Activated CD4-positive, alpha-beta memory T cell treated with anti-CD3 and anti-CD28 coated beads, Interleukin-2, amount 10 ng/mL, durations not matched to agents 7 days and 5 days (primary cell): ENCODE results near the gene NSUN6. TPM values are rescaled to one million over a fixed set of nuclear protein-coding genes. Genes with fewer than 3 reads are reported as not detected.

Source experiments
- CTCF ChIA-PET: fragments of 350-600 bp; sonication (Branson Sonifier 250); formaldehyde crosslinking; loops from one replicate; lab custom pipeline; 2021; ENCODE audit warnings: antibody characterized with exemption, inconsistent platforms; lab: Charles Lee
- POLR2A ChIA-PET: fragments of 350-600 bp; sonication (Branson Sonifier 250); formaldehyde crosslinking; loops from one replicate; lab custom pipeline; 2021; ENCODE audit warnings: antibody characterized with exemption; lab: Charles Lee
- DNase-seq: peaks from one replicate; pipeline ENCODE4 v3.0.0-alpha.2; 2020
- H3K27ac Mint-ChIP-seq: one replicate; pipeline ENCODE4 v1.8.0; 2021; ENCODE audit warnings: mild to moderate bottlenecking, mixed read lengths
- H3K27me3 Mint-ChIP-seq: one replicate; pipeline ENCODE4 v1.8.0; 2021; ENCODE audit warnings: mixed read lengths
- H3K36me3 Mint-ChIP-seq: one replicate; pipeline ENCODE4 v1.8.0; 2021; ENCODE audit warnings: low read depth, mixed read lengths
- H3K4me1 Mint-ChIP-seq: one replicate; pipeline ENCODE4 v1.8.0; 2021; ENCODE audit warnings: mixed read lengths
- H3K4me3 Mint-ChIP-seq: one replicate; pipeline ENCODE4 v1.8.0; 2021; ENCODE audit warnings: mild to moderate bottlenecking, mixed read lengths
- H3K9me3 Mint-ChIP-seq: one replicate; pipeline ENCODE4 v1.8.0; 2021; ENCODE audit warnings: mixed read lengths
- total RNA-seq, 2 experiments: library from RNA; stranded (reverse); gene quantifications; one replicate each; pipeline ENCODE4 v1.2.3, GENCODE V29; 2021

NSUN6 gene
- total RNA-seq: 10 to 100 TPM; 31.0 to 35.0 TPM

GRCh38 chr10:18651324-18652007 is at the start of gene NSUN6:
Gene NSUN6 (minus strand): TSS chr10:18651587. CDS start chr10:18651203, 384 bp downstream.
- peak; percentile 94 for DNase-seq
- ChIA-PET CTCF (no interaction called here), POLR2A (interaction anchor here (0.6 to 7.1 kb wide), 7 partner anchors 9 to 1007 kb away, joined by 3 to 126 read pairs (median 3); partner anchors contain the start of genes ARL5B and STAM)
- Mint-ChIP-seq H3K36me3 (peaks cover 54% of the 10 kb centered on the region), H3K27me3 (no peaks in the 10 kb centered on the region), H3K27ac (peak within 1 kb of the TSS; percentile 97), H3K4me3 (peak within 1 kb of the TSS; percentile 89), H3K9me3 (no peaks in the 10 kb centered on the region), H3K4me1 (peaks cover 50% of the 10 kb centered on the region)

- DNase-seq: no peak
- no peaks in the 10 kb centered on the region for H3K9me3 Mint-ChIP-seq
- H3K36me3 Mint-ChIP-seq: no peaks in the 10 kb centered on the region
- H3K4me3 Mint-ChIP-seq: no peak overlapping the region
- ChIA-PET POLR2A (no interaction called here), CTCF (no interaction called here)
- H3K4me1 Mint-ChIP-seq: peaks cover 5% of the 10 kb centered on the region
- H3K27ac Mint-ChIP-seq: no peak overlapping the region
- H3K27me3 Mint-ChIP-seq: no peaks in the 10 kb centered on the region
These were observed 48.8 kb upstream of the NSUN6 start for GRCh38 chr10:18699849-18700840.

- H3K27me3 Mint-ChIP-seq: peaks cover 2% of the 10 kb centered on the region
- H3K9me3 Mint-ChIP-seq: no peaks in the 10 kb centered on the region
- H3K36me3 Mint-ChIP-seq: no peaks in the 10 kb centered on the region
- H3K4me3 Mint-ChIP-seq: no peak overlapping the region
- ChIA-PET POLR2A (no interaction called here), CTCF (no interaction called here)
- DNase-seq: no peak
- no peaks in the 10 kb centered on the region for H3K4me1 Mint-ChIP-seq
- H3K27ac Mint-ChIP-seq: no peak overlapping the region
These were observed 39.2 kb upstream of the NSUN6 start for GRCh38 chr10:18690541-18690940.

- H3K4me3 Mint-ChIP-seq: no peak overlapping the region
- H3K27me3 Mint-ChIP-seq: peaks cover 2% of the 10 kb centered on the region
- ChIA-PET POLR2A (no interaction called here), CTCF (no interaction called here)
- peaks cover 9% of the 10 kb centered on the region for H3K4me1 Mint-ChIP-seq
- DNase-seq: no peak
- H3K36me3 Mint-ChIP-seq: no peaks in the 10 kb centered on the region
- H3K9me3 Mint-ChIP-seq: no peaks in the 10 kb centered on the region
- no peak overlapping the region for H3K27ac Mint-ChIP-seq
These were observed 38.1 kb upstream of the NSUN6 start for GRCh38 chr10:18689498-18689897.

GRCh38 chr10:18687706-18688105 is 36.3 kb upstream of the NSUN6 start:
- Mint-ChIP-seq H3K4me3 (no peak overlapping the region), H3K27ac (no peak overlapping the region), H3K4me1 (peaks cover 11% of the 10 kb centered on the region), H3K27me3 (peaks cover 2% of the 10 kb centered on the region), H3K9me3 (no peaks in the 10 kb centered on the region), H3K36me3 (peaks cover 6% of the 10 kb centered on the region)
- ChIA-PET POLR2A (no interaction called here), CTCF (interaction anchor here (0.6 kb wide), 1 partner anchor 185 kb away, joined by 4 read pairs; no protein-coding TSS in a partner anchor)
- DNase-seq: no peak

- peaks cover 11% of the 10 kb centered on the region for H3K4me1 Mint-ChIP-seq
- H3K36me3 Mint-ChIP-seq: peaks cover 10% of the 10 kb centered on the region
These were observed 35.8 kb upstream of the NSUN6 start for GRCh38 chr10:18687195-18687594.

GRCh38 chr10:18685555-18685954 is 34.2 kb upstream of the NSUN6 start:
- Mint-ChIP-seq H3K27ac (no peak overlapping the region), H3K4me1 (peaks cover 11% of the 10 kb centered on the region), H3K9me3 (no peaks in the 10 kb centered on the region), H3K36me3 (peaks cover 19% of the 10 kb centered on the region), H3K27me3 (peaks cover 2% of the 10 kb centered on the region), H3K4me3 (no peak overlapping the region)
- ChIA-PET POLR2A (no interaction called here), CTCF (no interaction called here)
- no peak for DNase-seq

More at GRCh38 chr10:18687195-18687594, 35.8 kb upstream of the NSUN6 start:
- Mint-ChIP-seq H3K27ac (no peak overlapping the region), H3K4me3 (no peak overlapping the region), H3K27me3 (peaks cover 2% of the 10 kb centered on the region), H3K9me3 (no peaks in the 10 kb centered on the region)
- DNase-seq: no peak
- ChIA-PET POLR2A (no interaction called here), CTCF (interaction anchor here (0.6 kb wide), 1 partner anchor 185 kb away, joined by 4 read pairs; no protein-coding TSS in a partner anchor)

- POLR2A ChIA-PET: no interaction called here
- H3K27me3 Mint-ChIP-seq: peaks cover 2% of the 10 kb centered on the region
- no peaks in the 10 kb centered on the region for H3K9me3 Mint-ChIP-seq
- CTCF ChIA-PET: interaction anchor here (1.2 kb wide), 1 partner anchor 17 kb away, joined by 4 read pairs; no protein-coding TSS in a partner anchor
- no peak for DNase-seq
- peaks cover 11% of the 10 kb centered on the region for H3K4me1 Mint-ChIP-seq
- no peak overlapping the region for H3K4me3 Mint-ChIP-seq
- peak overlapping the region; percentile 34 for H3K27ac Mint-ChIP-seq
- peaks cover 19% of the 10 kb centered on the region for H3K36me3 Mint-ChIP-seq
These were observed 33.6 kb upstream of the NSUN6 start for GRCh38 chr10:18684953-18685352.

- Mint-ChIP-seq H3K4me3 (no peak overlapping the region), H3K4me1 (peaks cover 11% of the 10 kb centered on the region), H3K27ac (peak overlapping the region; percentile 34), H3K9me3 (no peaks in the 10 kb centered on the region), H3K27me3 (peaks cover 2% of the 10 kb centered on the region), H3K36me3 (peaks cover 19% of the 10 kb centered on the region)
- CTCF ChIA-PET: interaction anchor here (1.2 kb wide), 1 partner anchor 17 kb away, joined by 4 read pairs; no protein-coding TSS in a partner anchor
- POLR2A ChIA-PET: no interaction called here
- no peak for DNase-seq
These were observed 33.0 kb upstream of the NSUN6 start for GRCh38 chr10:18684416-18684815.

- POLR2A ChIA-PET: no interaction called here
- CTCF ChIA-PET: no interaction called here
- H3K27ac Mint-ChIP-seq: no peak overlapping the region
These were observed 32.0 kb upstream of the NSUN6 start for GRCh38 chr10:18683427-18683826.

GRCh38 chr10:18681971-18682411 is 30.6 kb upstream of the NSUN6 start:
- DNase-seq: no peak
- no peaks in the 10 kb centered on the region for H3K27me3 Mint-ChIP-seq
- peaks cover 20% of the 10 kb centered on the region for H3K36me3 Mint-ChIP-seq
- POLR2A ChIA-PET: no interaction called here
- peaks cover 11% of the 10 kb centered on the region for H3K4me1 Mint-ChIP-seq
- no peaks in the 10 kb centered on the region for H3K9me3 Mint-ChIP-seq
- no peak overlapping the region for H3K4me3 Mint-ChIP-seq
- CTCF ChIA-PET: no interaction called here
- H3K27ac Mint-ChIP-seq: no peak overlapping the region

More at GRCh38 chr10:18683427-18683826, 32.0 kb upstream of the NSUN6 start:
- peaks cover 19% of the 10 kb centered on the region for H3K36me3 Mint-ChIP-seq
- H3K27me3 Mint-ChIP-seq: no peaks in the 10 kb centered on the region
- peaks cover 11% of the 10 kb centered on the region for H3K4me1 Mint-ChIP-seq
- no peak overlapping the region for H3K4me3 Mint-ChIP-seq
- no peak for DNase-seq
- no peaks in the 10 kb centered on the region for H3K9me3 Mint-ChIP-seq

GRCh38 chr10:18681366-18681765 is 30.0 kb upstream of the NSUN6 start:
- Mint-ChIP-seq H3K36me3 (peaks cover 24% of the 10 kb centered on the region), H3K9me3 (no peaks in the 10 kb centered on the region), H3K27me3 (no peaks in the 10 kb centered on the region), H3K27ac (no peak overlapping the region), H3K4me1 (peaks cover 11% of the 10 kb centered on the region), H3K4me3 (no peak overlapping the region)
- DNase-seq: no peak
- POLR2A ChIA-PET: no interaction called here
- CTCF ChIA-PET: no interaction called here

GRCh38 chr10:18680754-18681153 is 29.4 kb upstream of the NSUN6 start:
- Mint-ChIP-seq H3K27me3 (no peaks in the 10 kb centered on the region), H3K36me3 (peaks cover 27% of the 10 kb centered on the region), H3K4me3 (no peak overlapping the region), H3K4me1 (peaks cover 11% of the 10 kb centered on the region), H3K27ac (no peak overlapping the region), H3K9me3 (no peaks in the 10 kb centered on the region)
- ChIA-PET POLR2A (interaction anchor here (0.8 kb wide), 1 partner anchor 9 kb away, joined by 3 read pairs; no protein-coding TSS in a partner anchor), CTCF (no interaction called here)
- DNase-seq: no peak
